PC-9 (cell line): Measurements from ENCODE around the gene SEPHS2. TPM values are rescaled to one million over a fixed set of nuclear protein-coding genes. Genes with fewer than 3 reads are reported as not detected.

Experiments
- BruUV-seq: library from RNA; stranded (reverse); fragments of 400-500 nt; replicated peaks from 2 replicates; lab custom pipeline; 2021; lab: Mats Ljungman, UMichigan
- CTCF ChIA-PET: fragments of 300-600 bp; sonication (Branson Sonifier 250); formaldehyde crosslinking; loops from one replicate; lab custom pipeline; 2022; ENCODE audit warnings: antibody characterized with exemption; lab: Charles Lee
- POLR2A ChIA-PET: fragments of 300-600 bp; sonication (Branson Sonifier 250); formaldehyde crosslinking; loops from one replicate; lab custom pipeline; 2022; ENCODE audit warnings: antibody characterized with exemption; ENCODE audit not compliant: unreplicated experiment; lab: Charles Lee
- DNase-seq, 2 experiments: peaks; one replicate each; pipeline versions ENCODE4 v3.0.0 to v3.0.0-alpha.2; 2015 to 2022; ENCODE audit warnings: mixed read lengths in 1 of 2
- H2AFZ ChIP-seq: fragments of 200-600 bp; sonication (generic); 2 replicates; pipeline ENCODE4 v1.8.1; 2017; ENCODE audit warnings: antibody characterized with exemption
- H3F3A ChIP-seq: fragments of 200-600 bp; sonication (generic); 2 replicates; pipeline ENCODE4 v1.8.1; 2017; ENCODE audit warnings: antibody characterized with exemption, mild to moderate bottlenecking, low read depth; ENCODE audit not compliant: insufficient read depth
- H3K27ac ChIP-seq: fragments of 200-600 bp; sonication (generic); 2 replicates; pipeline ENCODE4 v1.6.1; 2016; ENCODE audit warnings: mixed run types
- H3K27me3 ChIP-seq: fragments of 200-600 bp; sonication (generic); 2 replicates; pipeline ENCODE4 v1.6.1; 2016; ENCODE audit warnings: low read depth, mixed run types; ENCODE audit not compliant: insufficient read depth
- H3K36me3 ChIP-seq: fragments of 200-600 bp; sonication (generic); 2 replicates; pipeline ENCODE4 v1.6.1; 2016; ENCODE audit warnings: low read depth, mixed run types
- H3K4me1 ChIP-seq: fragments of 200-600 bp; sonication (generic); replicated peaks from 2 replicates; pipeline ENCODE4 v1.6.1; 2016; ENCODE audit warnings: mixed run types; ENCODE audit not compliant: insufficient read depth
- H3K4me2 ChIP-seq: fragments of 200-600 bp; sonication (generic); 2 replicates; pipeline ENCODE4 v1.6.1; 2017; ENCODE audit warnings: mixed run types
- H3K4me3 ChIP-seq: fragments of 200-600 bp; sonication (generic); 2 replicates; pipeline ENCODE4 v1.6.1; 2016; ENCODE audit warnings: mixed run types
- H3K79me2 ChIP-seq: fragments of 200-600 bp; sonication (generic); 2 replicates; pipeline ENCODE4 v1.6.1; 2017; ENCODE audit warnings: low read depth, mixed run types
- H3K9me2 ChIP-seq: fragments of 200-600 bp; sonication (generic); 2 replicates; pipeline ENCODE4 v1.8.1; 2017; ENCODE audit warnings: mild to moderate bottlenecking; ENCODE audit not compliant: insufficient read depth
- H3K9me3 ChIP-seq: fragments of 200-600 bp; sonication (generic); 2 replicates; pipeline ENCODE4 v1.8.1; 2016; ENCODE audit warnings: low read depth; ENCODE audit not compliant: insufficient read depth
- H4K20me1 ChIP-seq: fragments of 200-600 bp; sonication (generic); 2 replicates; pipeline ENCODE4 v1.8.1; 2017; ENCODE audit not compliant: insufficient read depth
- CTCF ChIP-seq: fragments of 200-600 bp; sonication (generic); conservative IDR thresholded peaks from 2 replicates; pipeline ENCODE4 v1.6.1; 2017; ENCODE audit warnings: mixed run types, antibody characterized with exemption, mild to moderate bottlenecking, moderate library complexity
- EZH2 ChIP-seq: fragments of 200-600 bp; sonication (generic); IDR thresholded peaks from 2 replicates; pipeline ENCODE4 v1.8.0; 2017; ENCODE audit warnings: antibody characterized with exemption, low read depth
- intact Hi-C: fragments of 100-400 bp; cut with micrococcal nuclease; formaldehyde crosslinking; loops from one replicate; pipeline ENCODE4 v1.10.0; 2022; ENCODE audit not compliant: unreplicated experiment
- total RNA-seq: library from RNA; stranded (reverse); gene quantifications from 2 replicates; pipeline ENCODE4 v1.2.3, GENCODE V29; 2021

SEPHS2 gene
- total RNA-seq, 1 experiment from 2014 or later: 67.2 TPM

GRCh38 chr16:30428055-30428454 is 17.6 kb downstream of the SEPHS2 start:
- CTCF ChIA-PET: no interaction called here
- Histone ChIP-seq H3K9me2 (no peaks in the 10 kb centered on the region), H3K79me2 (peaks cover 37% of the 10 kb centered on the region), H3K27me3 (no peaks in the 10 kb centered on the region), H4K20me1 (no peaks in the 10 kb centered on the region), H3F3A (peaks cover 17% of the 10 kb centered on the region; the same call in 1 of the 2 replicates), H3K4me1 (peaks cover 12% of the 10 kb centered on the region), H3K9me3 (no peaks in the 10 kb centered on the region), H3K27ac (no peak overlapping the region), H2AFZ (no peak overlapping the region), H3K36me3 (peaks cover 12% of the 10 kb centered on the region; the same call in 1 of the 2 replicates), H3K4me2 (no peak overlapping the region), H3K4me3 (no peak overlapping the region)
- TF ChIP-seq CTCF (no peak), EZH2 (no peak)
- BruUV-seq: no TSS peak
- intact Hi-C loops: no loop called here
- DNase-seq: no peak
- POLR2A ChIA-PET: no interaction called here

- DNase-seq: no peak
- no peak overlapping the region for H3K4me2 ChIP-seq
- H3K79me2 ChIP-seq: 0 out of 2 replicates have a peak, but pooled peaks cover 9% of the 10 kb centered on the region
- H3K36me3 ChIP-seq: 0 out of 2 replicates have a peak, but pooled peaks cover 7% of the 10 kb centered on the region
- CTCF ChIA-PET: interaction anchor here (0.6 kb wide), 1 partner anchor 477 kb away, joined by 4 read pairs; no protein-coding TSS in a partner anchor
- peaks cover 34% of the 10 kb centered on the region for H3F3A ChIP-seq
- POLR2A ChIA-PET: no interaction called here
- H2AFZ ChIP-seq: no peak overlapping the region
- H3K4me1 ChIP-seq: peaks cover 7% of the 10 kb centered on the region; the same call in 1 of the 2 replicates
- no TSS peak for BruUV-seq
- H3K27me3 ChIP-seq: no peaks in the 10 kb centered on the region
- H3K4me3 ChIP-seq: no peak overlapping the region
- no peaks in the 10 kb centered on the region for H4K20me1 ChIP-seq
- intact Hi-C loops: no loop called here
- H3K9me2 ChIP-seq: no peaks in the 10 kb centered on the region
- H3K27ac ChIP-seq: no peak overlapping the region
- no peaks in the 10 kb centered on the region for H3K9me3 ChIP-seq
- TF ChIP-seq EZH2 (no peak), CTCF (no peak)
These were observed 24.7 kb downstream of the SEPHS2 start for GRCh38 chr16:30421010-30421409.

- H3K27me3 ChIP-seq: no peaks in the 10 kb centered on the region
- intact Hi-C loops: no loop called here
- BruUV-seq: no TSS peak
- peaks cover 7% of the 10 kb centered on the region; the same call in 1 of the 2 replicates for H3K4me1 ChIP-seq
- peaks cover 46% of the 10 kb centered on the region for H3F3A ChIP-seq
- no peak for DNase-seq
- peak overlapping the region; percentile 49; the same call in 1 of the 2 replicates for H3K27ac ChIP-seq
- H2AFZ ChIP-seq: peak overlapping the region; percentile 52
- no peaks in the 10 kb centered on the region for H3K79me2 ChIP-seq
- peak overlapping the region; percentile 69; the same call in 1 of the 2 replicates for H3K4me3 ChIP-seq
- no peaks in the 10 kb centered on the region for H3K9me3 ChIP-seq
- H3K9me2 ChIP-seq: no peaks in the 10 kb centered on the region
- ChIA-PET CTCF (interaction anchor here (0.6 to 1.5 kb wide), 4 partner anchors 11 to 275 kb away, joined by 3 to 11 read pairs (median 6); partner anchors contain the start of gene DCTPP1), POLR2A (interaction anchor here (0.6 to 1.3 kb wide), 5 partner anchors 17 to 237 kb away, joined by 3 to 16 read pairs (median 3); no protein-coding TSS in a partner anchor)
- H3K4me2 ChIP-seq: peak overlapping the region; percentile 81
- H4K20me1 ChIP-seq: no peaks in the 10 kb centered on the region
- peaks cover 3% of the 10 kb centered on the region; the same call in 1 of the 2 replicates for H3K36me3 ChIP-seq
- TF ChIP-seq CTCF (no peak; the same call in 1 of the 2 replicates), EZH2 (no peak)
These were observed 27.1 kb downstream of the SEPHS2 start for GRCh38 chr16:30418350-30419181.
